Globus pallidus (tissue), 1 donor: ENCODE data around the gene C6.

Experiments
- DNase-seq: peaks from one replicate; pipeline ENCODE4 v3.0.0-alpha.2; 2015; ENCODE audit warnings: low spot score

C6 gene

GRCh38 chr5:41120600-41120999 is 92.7 kb downstream of the C6 start:
- no peak for DNase-seq

DNA sequence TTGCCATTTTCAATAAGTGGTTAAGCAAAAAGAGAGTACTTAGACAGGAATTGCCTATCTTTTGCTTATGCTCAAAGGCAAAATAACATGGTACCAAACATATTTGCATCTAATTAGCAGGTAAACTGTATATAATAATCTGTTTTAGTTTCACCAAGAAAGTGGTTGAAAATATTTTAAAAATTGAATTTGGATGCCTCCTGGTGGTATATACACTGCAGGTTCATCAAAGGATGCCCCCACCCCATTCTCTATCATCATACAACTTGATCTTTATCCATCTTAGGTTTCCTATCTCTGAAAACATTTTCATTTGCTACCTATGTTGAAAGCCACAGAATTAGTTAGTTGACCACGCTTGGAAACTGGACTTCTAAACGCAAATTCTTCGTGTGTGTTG is 95.2 kb downstream of the C6 start:
- DNase-seq: no peak

DNA sequence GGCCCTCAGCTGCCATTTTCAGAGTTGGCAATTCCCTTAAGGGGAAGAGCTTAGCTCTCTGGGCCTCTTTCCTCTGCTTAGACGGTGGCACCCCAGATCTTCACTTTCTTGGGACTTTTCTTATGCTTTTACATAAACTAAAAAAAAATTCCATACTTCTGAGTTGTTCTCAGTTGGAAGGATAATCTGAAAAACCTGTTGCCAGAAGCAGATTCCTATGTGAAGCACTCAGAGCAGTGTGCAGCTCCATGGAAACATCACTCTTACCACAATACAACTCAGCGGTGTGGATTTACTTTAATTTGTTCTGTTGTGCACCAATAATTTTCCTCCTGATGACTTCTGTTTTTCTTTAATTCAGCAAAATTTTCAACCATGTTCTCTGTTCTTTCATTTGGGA is 98.1 kb downstream of the C6 start:
- DNase-seq: no peak

DNA sequence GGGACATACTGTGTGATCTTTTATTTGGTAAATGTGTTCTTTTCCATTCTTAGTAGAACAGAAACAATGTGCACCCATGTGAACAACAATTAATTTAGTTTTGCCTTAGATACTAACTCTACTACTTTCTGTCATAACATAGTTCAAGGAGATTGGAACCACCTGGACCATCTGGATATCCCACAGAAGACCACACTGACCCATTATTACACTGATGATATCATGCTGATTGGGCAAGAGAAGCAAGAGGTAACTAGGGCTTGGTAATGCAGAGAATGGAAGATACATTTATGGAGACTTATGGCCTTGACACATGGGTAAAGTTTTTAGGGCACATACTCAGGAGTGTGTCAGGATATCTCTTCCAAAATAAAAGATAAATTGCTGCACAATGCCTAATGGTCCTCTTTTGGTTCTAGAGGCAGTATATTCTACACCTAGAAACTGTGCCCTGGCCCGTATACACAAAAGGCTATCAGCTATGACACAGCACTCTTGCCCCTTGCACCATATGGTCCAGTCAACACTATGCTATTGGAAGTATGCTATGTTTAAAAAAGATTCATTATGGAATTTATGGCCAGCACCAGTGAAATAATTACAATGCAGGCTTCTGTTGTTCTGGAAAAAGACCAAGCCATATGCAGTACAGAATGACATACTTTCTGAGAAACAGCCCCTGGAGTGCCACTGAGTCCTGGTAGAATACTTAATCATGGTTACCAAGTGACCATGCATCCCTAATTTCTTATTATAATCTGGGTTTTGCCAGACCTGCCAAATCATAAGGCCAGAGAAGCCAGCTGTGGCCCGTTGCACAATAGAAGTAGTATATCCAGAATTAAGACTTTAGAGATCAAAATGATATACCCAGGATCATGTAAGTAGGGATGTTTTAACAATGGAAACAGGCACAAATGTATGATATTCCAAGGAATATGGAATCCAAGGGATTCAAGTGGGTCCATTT is 100.6 kb downstream of the C6 start:
- DNase-seq: no peak

DNA sequence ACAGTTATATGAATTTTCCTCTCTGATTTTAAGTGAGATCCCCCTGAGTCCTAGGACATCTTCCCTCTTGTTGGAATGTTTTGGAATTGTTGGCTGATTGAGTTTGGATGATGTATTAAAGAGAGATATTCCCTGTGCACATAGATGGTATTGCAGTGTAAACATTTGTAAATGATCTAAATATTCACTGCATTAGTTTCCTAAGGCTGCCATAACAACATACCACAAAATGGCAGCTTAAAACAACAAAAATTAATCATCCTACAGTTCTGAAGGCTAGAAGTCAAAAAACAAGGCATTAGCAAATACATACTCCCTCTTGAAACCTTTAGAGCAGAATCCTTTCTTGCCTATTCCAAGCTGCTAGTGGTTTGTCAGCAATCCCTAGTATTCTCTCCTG is 104.1 kb downstream of the C6 start:
- DNase-seq: no peak

DNA sequence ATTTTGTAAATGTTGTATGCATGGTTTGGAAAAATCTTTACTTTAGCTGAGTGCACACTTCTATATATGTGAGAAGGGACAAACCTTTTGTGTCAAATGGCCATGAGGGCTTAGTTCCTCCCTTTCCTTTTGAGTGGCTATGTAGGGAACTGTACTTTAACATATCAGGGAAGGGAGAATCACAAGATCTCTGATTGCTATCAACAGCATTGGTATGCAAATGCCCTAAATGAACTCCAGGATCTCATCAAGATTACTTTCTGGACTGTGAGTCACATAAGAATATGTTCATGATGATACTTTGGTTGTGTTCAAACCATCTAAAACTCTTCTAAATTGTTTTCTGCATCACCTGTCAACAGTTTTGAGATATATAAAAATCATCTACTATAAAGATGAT is 111.0 kb downstream of the C6 start:
- DNase-seq: no peak

- no peak for DNase-seq
Observed at GRCh38 chr5:41097642-41098041, 115.7 kb downstream of the C6 start.

DNA sequence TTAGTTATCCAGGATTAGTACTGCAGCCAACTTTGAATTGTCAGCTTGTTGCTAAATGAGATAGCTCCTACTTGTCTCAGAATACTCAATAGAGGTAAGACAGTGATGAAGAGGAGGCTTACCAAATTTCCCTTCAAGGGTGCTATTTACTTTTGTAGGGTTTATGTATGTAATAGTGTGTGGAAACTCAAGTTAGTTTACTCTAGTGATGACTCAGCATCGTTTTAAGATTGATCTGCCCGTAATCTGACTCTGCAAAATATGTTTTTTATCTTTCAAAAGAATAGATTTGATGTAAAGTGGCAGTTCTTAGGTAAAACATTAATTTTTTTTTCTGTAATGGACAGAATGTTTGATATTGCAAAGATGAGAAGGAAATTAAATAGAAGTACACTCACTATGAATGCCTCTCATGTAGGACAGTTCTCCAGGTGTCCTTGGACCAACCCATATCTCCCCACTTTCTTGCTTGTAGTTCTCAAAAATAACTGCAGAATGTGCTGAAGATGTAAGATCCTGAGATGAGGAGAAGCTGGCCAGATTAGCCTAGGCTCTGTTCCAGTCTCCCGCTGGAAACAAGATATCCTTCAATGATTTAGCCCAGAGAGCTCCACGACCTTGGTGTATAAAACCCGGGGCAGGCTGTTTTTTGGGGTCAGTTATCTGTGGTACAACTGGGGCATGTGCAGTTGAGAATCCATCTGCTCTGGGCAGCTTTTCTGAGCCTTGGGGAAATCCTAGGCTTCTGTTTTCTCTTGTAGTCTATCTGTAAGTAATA is 117.8 kb downstream of the C6 start:
- no peak for DNase-seq

DNA sequence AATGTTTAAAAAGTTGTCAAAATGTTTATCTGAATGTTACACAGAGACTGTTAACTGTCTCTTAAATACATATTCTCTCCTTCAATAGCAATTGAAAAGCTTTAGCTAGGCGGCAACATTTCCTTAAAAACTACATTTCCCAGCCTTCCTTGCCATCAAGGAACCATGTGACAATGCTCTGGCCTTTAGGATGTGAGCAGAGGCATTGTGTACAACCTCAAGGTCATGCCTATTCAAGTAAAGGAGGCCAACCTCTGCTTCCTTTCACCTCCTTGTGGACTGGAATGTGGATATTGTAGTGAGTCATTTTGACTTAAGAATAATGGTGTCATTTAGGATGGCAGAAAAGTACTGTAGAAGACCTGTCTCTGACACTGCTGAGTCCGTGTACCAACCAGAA is 118.5 kb downstream of the C6 start:
- no peak for DNase-seq

DNA sequence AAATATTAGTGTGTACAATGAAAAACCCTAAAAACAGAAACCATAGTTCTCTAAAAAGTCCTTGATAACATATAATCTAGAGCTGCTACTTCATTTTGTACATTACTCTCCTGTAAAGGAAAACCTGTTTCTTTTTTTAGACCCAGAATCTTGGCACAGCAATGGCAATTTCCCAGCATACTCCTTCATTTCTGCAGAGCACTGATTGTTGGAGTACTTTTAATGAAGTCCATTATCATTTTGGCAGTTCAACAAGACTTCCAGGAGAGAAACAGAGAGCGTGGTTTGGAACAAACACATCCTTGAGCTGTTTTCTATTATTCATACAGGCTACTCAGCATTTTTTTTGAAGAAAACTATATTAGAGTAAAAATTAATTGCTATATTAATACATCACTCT is 119.5 kb downstream of the C6 start:
- DNase-seq: no peak
